Left ventricle myocardium superior (tissue), 1 donor: ENCODE measurements around the gene THADA. TPM values are rescaled to one million over a fixed set of nuclear protein-coding genes. Genes with fewer than 3 reads are reported as not detected.

Experiments used
- ATAC-seq: fragments of 200-7000 bp; cut with Tn5 transposase; one replicate; pipeline ENCODE4 v1.9.1; 2020; ENCODE audit warnings: mild to moderate bottlenecking, moderate library complexity
- DNase-seq: peaks from one replicate; pipeline ENCODE4 v3.0.0-alpha.2; 2020
- intact Hi-C: fragments of 100-400 bp; cut with micrococcal nuclease; formaldehyde crosslinking; loops from one replicate; pipeline ENCODE4 v1.11.0; 2022
- total RNA-seq: library from RNA; stranded (reverse); fragmentation: NEBNext Ultra II Directional; extraction: Animal tissue kit (Norgen Biotek cat#: 25700); gene quantifications from one replicate; pipeline ENCODE4 v1.2.1, GENCODE V29; 2021
- donor health status: DM: no; HTN: yes; CAD: no; lungs with severe emphysema.

THADA gene
- total RNA-seq, 1 donor from 2014 or later = 12.1 TPM

GRCh38 chr2:43219383-43220228 is 376.2 kb downstream of the THADA start:
- intact Hi-C loops = loop anchor here (10.0 kb wide), 4 partner anchors 85 to 365 kb away; no protein-coding TSS in a partner anchor
- peak; percentile 77 for ATAC-seq

GRCh38 chr2:43218702-43219382 is 377.0 kb downstream of the THADA start:
- intact Hi-C loops = no loop called here
- DNase-seq (peak; percentile 71), ATAC-seq (peak; percentile 16)

More at GRCh38 chr2:43219383-43220228, 376.2 kb downstream of the THADA start:
- DNase-seq = peak; percentile 94

GRCh38 chr2:43218155-43218701 is 377.6 kb downstream of the THADA start:
- ATAC-seq (peak; percentile 41), DNase-seq (no peak)
- intact Hi-C loops = no loop called here

GRCh38 chr2:43217228-43218154 is 378.3 kb downstream of the THADA start:
- ATAC-seq = peak; percentile 0
- no peak for DNase-seq

GRCh38 chr2:43216629-43217028 is 379.2 kb downstream of the THADA start:
- no peak for DNase-seq
- intact Hi-C loops = no loop called here
- no peak for ATAC-seq

More at GRCh38 chr2:43217228-43218154, 378.3 kb downstream of the THADA start:
- intact Hi-C loops = no loop called here

GRCh38 chr2:43215673-43216255 is 380.1 kb downstream of the THADA start:
- peak; percentile 16 for ATAC-seq
- peak; percentile 47 for DNase-seq
- intact Hi-C loops = no loop called here

- DNase-seq = no peak
- ATAC-seq = no peak
- intact Hi-C loops = no loop called here
Observed at GRCh38 chr2:43214253-43214652, 381.6 kb downstream of the THADA start.

GRCh38 chr2:43212931-43213330 is 382.9 kb downstream of the THADA start:
- DNase-seq (peak; percentile 53), ATAC-seq (peak; percentile 26)
- intact Hi-C loops = no loop called here

GRCh38 chr2:43212216-43212835 is 383.5 kb downstream of the THADA start:
- intact Hi-C loops = no loop called here
- no peak for DNase-seq
- no peak for ATAC-seq

GRCh38 chr2:43210467-43211303 is 385.2 kb downstream of the THADA start:
- intact Hi-C loops = no loop called here
- peak; percentile 71 for DNase-seq
- ATAC-seq = peak; percentile 74

- DNase-seq = no peak
- no peak for ATAC-seq
- intact Hi-C loops = no loop called here
Observed at GRCh38 chr2:43210125-43210466, 385.7 kb downstream of the THADA start.

GRCh38 chr2:43209204-43209717 is 386.6 kb downstream of the THADA start:
- intact Hi-C loops = no loop called here
- ATAC-seq = no peak
- no peak for DNase-seq

- no peak for DNase-seq
- intact Hi-C loops = no loop called here
- no peak for ATAC-seq
Observed at GRCh38 chr2:43207553-43208300, 388.1 kb downstream of the THADA start.

GRCh38 chr2:43206602-43207001 is 389.2 kb downstream of the THADA start:
- no peak for DNase-seq
- no peak for ATAC-seq
- intact Hi-C loops = no loop called here

GRCh38 chr2:43203373-43203772 is 392.5 kb downstream of the THADA start:
- DNase-seq (no peak), ATAC-seq (no peak)
- intact Hi-C loops = no loop called here

- DNase-seq (no peak), ATAC-seq (no peak)
- intact Hi-C loops = no loop called here
Observed at GRCh38 chr2:43202289-43202688, 393.5 kb downstream of the THADA start.

GRCh38 chr2:43201497-43201896 is 394.3 kb downstream of the THADA start:
- ATAC-seq = no peak
- DNase-seq = no peak
- intact Hi-C loops = no loop called here
